HEK293 (cell line): ENCODE measurements around the gene TINCR.

Experiments
- CTCF ChIA-PET: fragments of 350-600 bp; formaldehyde crosslinking; extraction: SDS; loops from one replicate; lab custom pipeline; 2021; ENCODE audit warnings: antibody characterized with exemption; lab: Yijun Ruan, JAX
- POLR2A ChIA-PET: fragments of 300-600 bp; formaldehyde crosslinking; extraction: SDS; loops from one replicate; lab custom pipeline; 2020; ENCODE audit warnings: antibody characterized with exemption, inconsistent platforms; lab: Yijun Ruan, JAX
- H3K27ac ChIP-seq: fragments of 200-500 bp; sonication (Bioruptor generic); 2 replicates; pipeline ENCODE4 v1.5.1; 2014; ENCODE audit warnings: low read depth, low read length, control low read depth, inconsistent platforms; ENCODE audit errors: extremely low read depth
- H3K36me3 ChIP-seq, 2 experiments: fragments of 200-500 bp in 1 of 2; sonication (Bioruptor generic) in 1 of 2; 1 replicate in 1 of 2; 2 replicates in 1 of 2; pipeline ENCODE4 v1.5.1; 2014 to 2017; ENCODE audit warnings: inconsistent platforms in 2 of 2, low read length in 2 of 2; ENCODE audit not compliant: control insufficient read depth in 2 of 2, insufficient read depth in 1 of 2
- H3K4me1 ChIP-seq: fragments of 200-500 bp; sonication (Bioruptor generic); 2 replicates; pipeline ENCODE4 v1.5.1; 2014; ENCODE audit warnings: mild to moderate bottlenecking, low read length, inconsistent platforms; ENCODE audit not compliant: control insufficient read depth, insufficient read depth
- H3K4me3 ChIP-seq: 2 replicates; pipeline ENCODE4 v1.5.1; 2011; ENCODE audit warnings: low read depth, mild to moderate bottlenecking, control low read depth, low read length, moderate library complexity
- H3K9me3 ChIP-seq: fragments of 200-500 bp; sonication (Bioruptor generic); 2 replicates; pipeline ENCODE4 v1.5.1; 2014; ENCODE audit warnings: low read depth, low read length, inconsistent platforms; ENCODE audit not compliant: control insufficient read depth, insufficient read depth
- GLIS1 ChIP-seq: fragments of 450-650 bp; formaldehyde crosslinking; IDR thresholded peaks from 2 replicates; pipeline ENCODE4 v1.5.1; 2016; ENCODE audit warnings: missing biosample characterization, missing genetic modification characterization
- HOXA7 ChIP-seq: sonication (generic); formaldehyde crosslinking; IDR thresholded peaks from 2 replicates; pipeline ENCODE4 v1.8.1; 2022; ENCODE audit warnings: missing genetic modification reagents, borderline replicate concordance
- INSM2 ChIP-seq: fragments of 450-650 bp; formaldehyde crosslinking; IDR thresholded peaks from 2 replicates; pipeline ENCODE4 v1.5.1; 2016; ENCODE audit warnings: missing biosample characterization, missing genetic modification characterization
- KLF7 ChIP-seq: fragments of 450-650 bp; formaldehyde crosslinking; IDR thresholded peaks from 2 replicates; pipeline ENCODE4 v1.5.1; 2016; ENCODE audit warnings: missing biosample characterization, missing genetic modification characterization, borderline replicate concordance
- KLF8 ChIP-seq: fragments of 450-650 bp; formaldehyde crosslinking; IDR thresholded peaks from 2 replicates; pipeline ENCODE4 v1.5.1; 2016; ENCODE audit warnings: missing biosample characterization, missing genetic modification characterization
- MEIS1 ChIP-seq: sonication (generic); formaldehyde crosslinking; IDR thresholded peaks from 2 replicates; pipeline ENCODE4 v1.8.1; 2022; ENCODE audit warnings: missing genetic modification reagents, mild to moderate bottlenecking, borderline replicate concordance
- PRDM1 ChIP-seq: fragments of 450-650 bp; formaldehyde crosslinking; IDR thresholded peaks from 2 replicates; pipeline ENCODE4; 2016; ENCODE audit warnings: missing biosample characterization, missing genetic modification characterization
- PRDM4 ChIP-seq: fragments of 450-650 bp; formaldehyde crosslinking; IDR thresholded peaks from 2 replicates; pipeline ENCODE4 v1.5.1; 2017; ENCODE audit warnings: missing biosample characterization, missing genetic modification characterization
- WT1 ChIP-seq: fragments of 450-650 bp; formaldehyde crosslinking; IDR thresholded peaks from 2 replicates; pipeline ENCODE4 v1.5.1; 2016; ENCODE audit warnings: missing biosample characterization, missing genetic modification characterization
- YY2 ChIP-seq: fragments of 450-650 bp; formaldehyde crosslinking; IDR thresholded peaks from 2 replicates; pipeline ENCODE4 v1.5.1; 2016; ENCODE audit warnings: missing biosample characterization, missing genetic modification characterization
- ZBTB1 ChIP-seq: fragments of 450-650 bp; formaldehyde crosslinking; IDR thresholded peaks from 2 replicates; pipeline ENCODE4 v1.5.1; 2016; ENCODE audit warnings: missing biosample characterization, missing genetic modification characterization
- ZBTB21 ChIP-seq: fragments of 450-650 bp; formaldehyde crosslinking; IDR thresholded peaks from 2 replicates; pipeline ENCODE4 v1.5.1; 2017; ENCODE audit warnings: missing biosample characterization, missing genetic modification characterization
- ZEB2 ChIP-seq: fragments of 450-650 bp; formaldehyde crosslinking; IDR thresholded peaks from 2 replicates; pipeline ENCODE4 v1.5.1; 2016; ENCODE audit warnings: missing biosample characterization, missing genetic modification characterization
- ZFHX2 ChIP-seq: fragments of 450-650 bp; formaldehyde crosslinking; conservative IDR thresholded peaks from 2 replicates; pipeline ENCODE4 v1.5.1; 2016; ENCODE audit warnings: missing biosample characterization, missing genetic modification characterization
- ZNF140 ChIP-seq: fragments of 450-650 bp; formaldehyde crosslinking; IDR thresholded peaks from 2 replicates; pipeline ENCODE4 v1.5.1; 2016; ENCODE audit warnings: missing biosample characterization, missing genetic modification characterization
- ZNF146 ChIP-seq: fragments of 450-650 bp; formaldehyde crosslinking; IDR thresholded peaks from 2 replicates; pipeline ENCODE4 v1.5.1; 2016; ENCODE audit warnings: missing biosample characterization, missing genetic modification characterization
- ZNF174 ChIP-seq: fragments of 450-650 bp; formaldehyde crosslinking; IDR thresholded peaks from 2 replicates; pipeline ENCODE4 v1.5.0; 2017; ENCODE audit warnings: missing biosample characterization, mild to moderate bottlenecking, missing genetic modification characterization
- ZNF202 ChIP-seq: fragments of 450-650 bp; formaldehyde crosslinking; IDR thresholded peaks from 2 replicates; pipeline ENCODE4 v1.5.1; 2016; ENCODE audit warnings: missing biosample characterization, missing genetic modification characterization, borderline replicate concordance
- ZNF239 ChIP-seq: fragments of 450-650 bp; formaldehyde crosslinking; IDR thresholded peaks from 2 replicates; pipeline ENCODE4 v1.5.1; 2016; ENCODE audit warnings: missing biosample characterization, missing genetic modification characterization
- ZNF48 ChIP-seq: fragments of 450-650 bp; formaldehyde crosslinking; IDR thresholded peaks from 2 replicates; pipeline ENCODE4 v1.5.1; 2016; ENCODE audit warnings: missing biosample characterization, missing genetic modification characterization
- ZNF660 ChIP-seq: fragments of 450-650 bp; IDR thresholded peaks from 2 replicates; pipeline ENCODE4 v1.5.1; 2018; ENCODE audit warnings: missing biosample characterization, mild to moderate bottlenecking, missing genetic modification characterization
- ZNF677 ChIP-seq: fragments of 450-650 bp; IDR thresholded peaks from 2 replicates; pipeline ENCODE4 v1.5.0; 2018; ENCODE audit warnings: missing biosample characterization, mild to moderate bottlenecking, missing genetic modification characterization, moderate library complexity
- TF ChIP-seq, protein P1 (sequence below): fragments of 450-650 bp; formaldehyde crosslinking; IDR thresholded peaks from 2 replicates; pipeline ENCODE4 v1.5.1; 2017; ENCODE audit warnings: missing biosample characterization, missing genetic modification characterization
- TF ChIP-seq, protein P2 (sequence below): fragments of 450-650 bp; formaldehyde crosslinking; IDR thresholded peaks from 2 replicates; pipeline ENCODE4 v1.5.1; 2016; ENCODE audit warnings: missing biosample characterization, missing genetic modification characterization

The TINCR gene

DNA sequence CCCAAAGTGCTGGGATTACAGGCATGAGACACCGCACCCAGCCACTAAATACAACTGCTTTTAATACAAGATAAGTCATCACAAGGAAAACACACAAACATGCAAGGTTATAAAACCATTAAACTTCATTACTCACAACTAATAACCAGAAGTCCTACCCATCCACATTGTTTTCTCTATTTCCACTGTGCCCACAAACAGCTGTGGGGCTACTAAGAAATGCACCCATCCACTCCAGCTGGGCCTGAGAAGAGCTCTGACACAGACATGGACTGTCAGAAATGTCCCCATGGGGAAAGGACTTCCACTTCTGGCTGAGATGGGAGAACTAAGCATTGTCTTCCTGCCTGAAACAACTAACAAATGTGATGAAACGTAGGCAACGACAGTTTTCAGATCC lies 37.6 kb upstream of the TINCR start:
- CTCF ChIA-PET = no interaction called here
- no peak for TF ChIP-seq ZNF202 (tag by site-specific recombination)
- TF ChIP-seq, protein P1, sequence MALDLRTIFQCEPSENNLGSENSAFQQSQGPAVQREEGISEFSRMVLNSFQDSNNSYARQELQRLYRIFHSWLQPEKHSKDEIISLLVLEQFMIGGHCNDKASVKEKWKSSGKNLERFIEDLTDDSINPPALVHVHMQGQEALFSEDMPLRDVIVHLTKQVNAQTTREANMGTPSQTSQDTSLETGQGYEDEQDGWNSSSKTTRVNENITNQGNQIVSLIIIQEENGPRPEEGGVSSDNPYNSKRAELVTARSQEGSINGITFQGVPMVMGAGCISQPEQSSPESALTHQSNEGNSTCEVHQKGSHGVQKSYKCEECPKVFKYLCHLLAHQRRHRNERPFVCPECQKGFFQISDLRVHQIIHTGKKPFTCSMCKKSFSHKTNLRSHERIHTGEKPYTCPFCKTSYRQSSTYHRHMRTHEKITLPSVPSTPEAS (tag by site-specific recombination) = no peak
- no peak for TF ChIP-seq ZNF660 (tag by site-specific recombination)
- no peak for TF ChIP-seq ZNF174
- TF ChIP-seq HOXA7 (CRISPR knock-in tag) = no peak
- no peak for TF ChIP-seq KLF8 (tag by site-specific recombination)
- no peak for TF ChIP-seq ZNF48 (tag by site-specific recombination)
- TF ChIP-seq ZBTB1 (tag by site-specific recombination) = no peak
- no peak for TF ChIP-seq ZBTB21 (tag by site-specific recombination)
- no peak for TF ChIP-seq ZFHX2 (tag by site-specific recombination)
- no peak for TF ChIP-seq WT1 (tag by site-specific recombination)
- TF ChIP-seq ZNF140 (tag by site-specific recombination) = no peak
- TF ChIP-seq ZEB2 (tag by site-specific recombination) = no peak
- no peak for TF ChIP-seq YY2
- TF ChIP-seq MEIS1 (CRISPR knock-in tag) = no peak
- TF ChIP-seq ZNF677 (tag by site-specific recombination) = no peak
- TF ChIP-seq ZNF146 (tag by site-specific recombination) = no peak
- POLR2A ChIA-PET = interaction anchor here (0.9 kb wide), 1 partner anchor 17 kb away, joined by 4 read pairs; the partner anchor contains the start of genes SAFB and SAFB2

DNA sequence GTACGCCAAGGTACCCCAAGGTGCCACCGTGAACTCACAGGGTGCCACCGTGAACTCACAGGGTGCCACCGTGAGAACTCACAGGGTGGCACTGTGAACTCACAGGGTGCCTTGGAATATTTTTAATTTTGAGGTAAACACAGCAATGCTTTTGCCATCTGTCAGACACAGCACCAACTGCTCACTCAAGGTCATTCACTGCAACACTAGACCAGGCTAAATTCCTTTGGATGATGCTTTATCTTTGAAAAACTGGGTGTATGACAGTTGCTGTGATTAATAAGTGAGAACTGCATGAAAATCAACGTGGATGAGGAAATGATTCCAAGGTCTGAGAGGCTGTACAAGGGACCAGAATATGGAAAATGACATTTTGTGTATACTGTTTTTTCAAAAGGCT lies 35.9 kb upstream of the TINCR start:
- POLR2A ChIA-PET = no interaction called here
- peaks cover 67 to 97% of the 10 kb centered on the region in 2 experiments for H3K36me3 ChIP-seq
- H3K4me1 ChIP-seq = no peaks in the 10 kb centered on the region
- TF ChIP-seq PRDM4 (tag by site-specific recombination) = no peak
- TF ChIP-seq PRDM1 (tag by site-specific recombination) = no peak
- TF ChIP-seq, protein P2, sequence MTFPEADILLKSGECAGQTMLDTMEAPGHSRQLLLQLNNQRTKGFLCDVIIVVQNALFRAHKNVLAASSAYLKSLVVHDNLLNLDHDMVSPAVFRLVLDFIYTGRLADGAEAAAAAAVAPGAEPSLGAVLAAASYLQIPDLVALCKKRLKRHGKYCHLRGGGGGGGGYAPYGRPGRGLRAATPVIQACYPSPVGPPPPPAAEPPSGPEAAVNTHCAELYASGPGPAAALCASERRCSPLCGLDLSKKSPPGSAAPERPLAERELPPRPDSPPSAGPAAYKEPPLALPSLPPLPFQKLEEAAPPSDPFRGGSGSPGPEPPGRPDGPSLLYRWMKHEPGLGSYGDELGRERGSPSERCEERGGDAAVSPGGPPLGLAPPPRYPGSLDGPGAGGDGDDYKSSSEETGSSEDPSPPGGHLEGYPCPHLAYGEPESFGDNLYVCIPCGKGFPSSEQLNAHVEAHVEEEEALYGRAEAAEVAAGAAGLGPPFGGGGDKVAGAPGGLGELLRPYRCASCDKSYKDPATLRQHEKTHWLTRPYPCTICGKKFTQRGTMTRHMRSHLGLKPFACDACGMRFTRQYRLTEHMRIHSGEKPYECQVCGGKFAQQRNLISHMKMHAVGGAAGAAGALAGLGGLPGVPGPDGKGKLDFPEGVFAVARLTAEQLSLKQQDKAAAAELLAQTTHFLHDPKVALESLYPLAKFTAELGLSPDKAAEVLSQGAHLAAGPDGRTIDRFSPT = no peak
- no peak for TF ChIP-seq ZNF239
- no peak for TF ChIP-seq GLIS1 (tag by site-specific recombination)
- no peak for TF ChIP-seq KLF7
- TF ChIP-seq INSM2 = no peak
- TF ChIP-seq, all 188 proteins: peak for 0
- H3K9me3 ChIP-seq = no peaks in the 10 kb centered on the region
- H3K4me3 ChIP-seq = no peak overlapping the region
- no peak overlapping the region for H3K27ac ChIP-seq
- CTCF ChIA-PET = no interaction called here

More for the DNA sequence above, 37.6 kb upstream of the TINCR start:
- Histone ChIP-seq H3K36me3 (peaks cover 70 to 97% of the 10 kb centered on the region in 2 experiments), H3K9me3 (no peaks in the 10 kb centered on the region), H3K27ac (no peak overlapping the region), H3K4me3 (no peak overlapping the region), H3K4me1 (no peaks in the 10 kb centered on the region)
